ENCODE results near the gene CIRBP. TPM values are rescaled to one million over a fixed set of nuclear protein-coding genes. Genes with fewer than 3 reads are reported as not detected.
A peak's percentile ranks its signal among the peaks of the same experiment; 100 is the strongest.
"Not testable (repeated sequence)": the region's sequence is repeated elsewhere in the genome, so short reads cannot be mapped to it uniquely, and the experiment has no call there.

The CIRBP gene
- total RNA-seq, 3 donors from 2014 or later, result 269 to 294 (median 285) TPM

DNA sequence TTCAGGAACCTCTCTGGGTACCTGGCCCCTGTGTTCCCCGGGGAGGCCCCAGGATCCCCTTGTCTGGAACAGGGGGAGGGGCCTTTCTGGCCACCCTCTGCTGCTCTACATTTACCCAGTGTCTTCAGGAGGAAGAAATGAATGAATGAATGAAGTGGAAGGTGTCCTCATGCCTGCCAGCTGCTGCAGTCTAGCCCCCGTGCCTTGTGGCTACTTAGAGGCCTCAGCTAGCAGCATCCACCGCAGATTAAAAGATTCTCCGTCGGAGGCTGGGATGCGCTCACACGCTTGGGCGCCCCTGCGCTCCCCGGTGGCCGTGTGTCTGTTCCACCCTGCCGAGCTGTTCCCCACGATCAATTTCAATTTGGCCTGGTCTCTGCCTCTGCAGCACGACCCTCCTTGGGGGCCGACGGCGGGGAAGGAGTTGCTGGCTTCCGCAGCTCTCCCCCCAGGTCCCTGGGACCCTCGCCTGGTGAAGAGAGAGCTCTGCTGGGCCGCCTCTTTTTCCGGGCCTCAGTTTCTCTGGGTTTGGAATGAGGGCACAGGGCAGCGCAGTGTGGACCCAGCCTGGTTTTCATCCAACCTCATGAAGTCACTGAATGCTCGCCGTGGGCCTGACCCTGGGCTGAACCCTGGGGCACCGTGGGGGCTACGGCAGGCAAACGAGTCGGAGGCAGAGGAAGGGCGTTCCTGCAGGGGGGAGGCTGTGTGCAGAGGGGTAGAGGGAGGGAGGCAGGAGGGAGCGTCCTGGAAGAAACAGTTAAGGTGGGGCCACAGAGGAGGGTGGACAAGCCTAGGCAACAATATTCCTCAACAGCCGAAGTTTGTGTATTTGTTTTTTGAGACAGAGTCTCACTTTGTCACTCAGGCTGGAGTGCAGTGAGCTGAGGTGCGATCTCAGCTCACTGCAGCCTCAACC is 44.8 kb downstream of the CIRBP start:
- DNase-seq (no peak), ATAC-seq (no peak)
- Mint-ChIP-seq H3K9me3 (no peaks in the 10 kb centered on the region), H3K36me3 (ENCODE audit: insufficient read depth) (no peaks in the 10 kb centered on the region), H3K27me3 (ENCODE audit: low read depth) (peaks cover 36% of the 10 kb centered on the region), H3K4me1 (ENCODE audit: low read depth) (no peaks in the 10 kb centered on the region), H3K4me3 (no peak overlapping the region)

- no peak overlapping the region for H3K4me3 Mint-ChIP-seq
- ATAC-seq (peak; percentile 58 to 63), DNase-seq (no peak)
- no peaks in the 10 kb centered on the region for H3K9me3 Mint-ChIP-seq
- H3K36me3 Mint-ChIP-seq (ENCODE audit: insufficient read depth), result no peaks in the 10 kb centered on the region
- no peaks in the 10 kb centered on the region for H3K4me1 Mint-ChIP-seq (ENCODE audit: low read depth)
- peaks cover 45% of the 10 kb centered on the region for H3K27me3 Mint-ChIP-seq (ENCODE audit: low read depth)
Observed at GRCh38 chr19:1315470-1316166, 46.5 kb downstream of the CIRBP start.

DNA sequence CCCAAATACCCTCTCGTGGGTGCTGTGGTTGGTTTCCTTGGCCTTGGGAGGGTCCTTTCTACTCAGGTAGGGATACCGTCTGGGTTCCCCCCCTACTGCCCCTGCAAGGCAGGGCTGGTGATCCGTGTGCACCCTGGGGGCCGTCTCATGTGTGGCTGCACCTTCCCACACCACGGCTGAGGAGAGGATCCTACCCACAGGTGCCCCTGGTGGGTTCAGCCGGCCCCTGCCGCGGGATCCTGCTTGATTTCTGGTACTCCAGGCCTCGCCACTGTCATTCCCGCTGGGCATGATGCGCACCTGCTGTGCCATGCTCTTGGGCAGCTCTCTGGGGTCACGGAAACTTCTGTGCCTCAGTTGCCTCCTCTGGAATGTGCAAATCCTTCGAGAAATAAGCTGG is 47.3 kb downstream of the CIRBP start:
- H3K4me3 Mint-ChIP-seq, result no peak overlapping the region
- ATAC-seq (no peak), DNase-seq (no peak)
- no peaks in the 10 kb centered on the region for H3K4me1 Mint-ChIP-seq (ENCODE audit: low read depth)
- peaks cover 47% of the 10 kb centered on the region for H3K27me3 Mint-ChIP-seq (ENCODE audit: low read depth)
- no peaks in the 10 kb centered on the region for H3K36me3 Mint-ChIP-seq (ENCODE audit: insufficient read depth)
- no peaks in the 10 kb centered on the region for H3K9me3 Mint-ChIP-seq

DNA sequence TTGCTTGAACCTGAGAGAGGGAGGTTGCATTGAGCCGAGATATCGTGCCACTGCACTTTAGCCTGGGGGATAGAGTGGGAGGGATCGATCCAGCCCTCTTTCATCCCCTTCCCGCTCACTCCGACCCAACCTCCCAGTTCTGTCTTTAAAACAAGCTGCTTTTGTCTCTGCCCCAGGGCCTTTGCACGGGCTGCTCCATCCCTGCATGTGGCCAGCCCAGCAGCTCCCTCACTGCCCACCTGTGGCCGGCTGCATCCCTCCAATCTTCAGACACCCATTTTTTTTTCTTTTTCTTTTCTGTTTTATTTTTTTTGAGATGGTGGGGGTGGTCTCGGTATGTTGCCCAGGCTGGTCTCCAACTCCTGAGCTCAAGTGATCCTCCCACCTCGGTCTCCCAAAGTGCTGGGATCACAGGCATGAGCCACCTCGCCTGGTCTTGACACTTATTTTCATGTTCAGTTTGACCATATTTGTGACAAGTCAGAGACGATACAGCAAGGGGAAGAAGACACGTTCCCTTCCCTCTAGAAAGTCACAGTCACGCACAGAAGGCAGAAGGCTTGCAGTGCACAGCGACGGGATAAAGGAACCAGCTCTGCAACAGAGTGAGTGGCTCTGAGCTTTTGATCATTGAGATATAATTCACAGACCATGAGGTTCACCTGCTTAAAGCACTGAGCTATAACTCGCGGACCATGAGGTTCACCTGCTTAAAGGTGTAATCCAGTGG is 48.3 kb downstream of the CIRBP start:
- H3K36me3 Mint-ChIP-seq (ENCODE audit: insufficient read depth), result no peaks in the 10 kb centered on the region
- ATAC-seq (no peak), DNase-seq (no peak)
- H3K4me3 Mint-ChIP-seq, result no peak overlapping the region
- no peaks in the 10 kb centered on the region for H3K9me3 Mint-ChIP-seq
- no peaks in the 10 kb centered on the region for H3K4me1 Mint-ChIP-seq (ENCODE audit: low read depth)
- H3K27me3 Mint-ChIP-seq (ENCODE audit: low read depth), result peaks cover 49% of the 10 kb centered on the region

- H3K4me1 Mint-ChIP-seq (ENCODE audit: low read depth), result no peaks in the 10 kb centered on the region
- no peak for DNase-seq
- no peak overlapping the region for H3K4me3 Mint-ChIP-seq
- H3K36me3 Mint-ChIP-seq (ENCODE audit: insufficient read depth), result no peaks in the 10 kb centered on the region
- no peaks in the 10 kb centered on the region for H3K9me3 Mint-ChIP-seq
- H3K27me3 Mint-ChIP-seq (ENCODE audit: low read depth), result peaks cover 56% of the 10 kb centered on the region
- no peak for ATAC-seq
Observed at GRCh38 chr19:1318678-1319471, 49.7 kb downstream of the CIRBP start.

- not testable (repeated sequence) for H3K36me3 Mint-ChIP-seq (ENCODE audit: insufficient read depth); H3K9me3 Mint-ChIP-seq; ATAC-seq; H3K4me1 Mint-ChIP-seq (ENCODE audit: low read depth); H3K4me3 Mint-ChIP-seq; DNase-seq
- H3K27me3 Mint-ChIP-seq (ENCODE audit: low read depth), result peaks cover 60% of the 10 kb centered on the region
Observed at GRCh38 chr19:1320282-1320650, 51.1 kb downstream of the CIRBP start.

GRCh38 chr19:1321539-1321938 is 52.4 kb downstream of the CIRBP start:
- H3K9me3 Mint-ChIP-seq, result no peaks in the 10 kb centered on the region
- H3K4me1 Mint-ChIP-seq (ENCODE audit: low read depth), result no peaks in the 10 kb centered on the region
- H3K4me3 Mint-ChIP-seq, result no peak overlapping the region
- ATAC-seq, result no peak
- H3K36me3 Mint-ChIP-seq (ENCODE audit: insufficient read depth), result no peaks in the 10 kb centered on the region
- no peak for DNase-seq
- H3K27me3 Mint-ChIP-seq (ENCODE audit: low read depth), result peaks cover 56% of the 10 kb centered on the region

GRCh38 chr19:1322198-1322981 is 53.3 kb downstream of the CIRBP start:
- no peak for ATAC-seq
- Mint-ChIP-seq H3K4me3 (no peak overlapping the region), H3K9me3 (no peaks in the 10 kb centered on the region), H3K36me3 (ENCODE audit: insufficient read depth) (no peaks in the 10 kb centered on the region), H3K4me1 (ENCODE audit: low read depth) (no peaks in the 10 kb centered on the region), H3K27me3 (ENCODE audit: low read depth) (peaks cover 49% of the 10 kb centered on the region)
- DNase-seq, result no peak

DNA sequence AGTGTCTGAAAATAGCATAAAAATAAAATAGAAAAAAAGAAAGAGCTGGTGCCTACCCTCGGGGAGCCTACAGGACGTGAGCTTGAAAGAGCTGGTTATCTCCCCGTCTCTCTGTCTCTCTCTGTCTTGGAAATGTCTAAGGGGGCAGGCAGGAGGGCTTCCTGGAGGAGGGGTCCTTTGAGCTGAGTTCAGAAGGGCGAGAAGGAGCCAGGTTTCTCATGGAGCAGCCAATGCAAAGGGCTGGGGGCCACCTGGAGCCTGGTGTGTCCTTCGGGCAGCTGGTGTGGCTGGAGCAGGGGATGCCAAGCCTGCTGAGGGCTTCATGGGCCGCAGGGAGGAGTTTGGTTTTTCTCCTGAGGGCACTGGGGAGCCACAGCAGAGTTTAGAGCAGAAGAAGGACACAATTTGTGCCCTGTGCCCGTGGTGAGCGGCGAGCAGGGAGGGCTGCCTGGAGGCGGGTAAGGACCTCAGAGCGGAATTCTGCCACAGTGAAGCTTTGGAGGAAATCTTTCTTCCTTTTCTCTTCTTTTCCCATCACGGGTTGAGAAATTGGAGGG is 55.2 kb downstream of the CIRBP start:
- H3K27me3 Mint-ChIP-seq (ENCODE audit: low read depth), result peaks cover 33% of the 10 kb centered on the region
- H3K4me3 Mint-ChIP-seq, result no peak overlapping the region
- no peak for ATAC-seq
- DNase-seq, result no peak
- H3K4me1 Mint-ChIP-seq (ENCODE audit: low read depth), result no peaks in the 10 kb centered on the region
- no peaks in the 10 kb centered on the region for H3K36me3 Mint-ChIP-seq (ENCODE audit: insufficient read depth)
- no peaks in the 10 kb centered on the region for H3K9me3 Mint-ChIP-seq

Other genes with a start within 250 kb of the CIRBP start
- gene TMEM259, start 248.2 kb upstream of the CIRBP start, total RNA-seq, result 100 to 1,000 TPM; 197 to 210 (median 204) TPM
- not detected for gene RNU6-2, start 247.8 kb upstream of the CIRBP start, total RNA-seq
- 10 to 100 TPM; 52.3 to 69.3 (median 57.8) TPM for gene CNN2, start 242.7 kb upstream of the CIRBP start, total RNA-seq
- gene ABCA7, start 229.2 kb upstream of the CIRBP start, total RNA-seq, result 1 to 10 TPM; 7.1 to 8.7 (median 8.6) TPM
- gene ARHGAP45, start 202.2 kb upstream of the CIRBP start, total RNA-seq, result 100 to 1,000 TPM; 128 to 133 (median 133) TPM
- gene POLR2E, start 174.0 kb upstream of the CIRBP start, total RNA-seq, result 100 to 1,000 TPM; 303 to 380 (median 323) TPM
- gene GPX4, start 165.3 kb upstream of the CIRBP start, total RNA-seq, result 100 to 1,000 TPM; 148 to 165 (median 162) TPM
- gene SBNO2, start 95.1 kb upstream of the CIRBP start, total RNA-seq, result 100 to 1,000 TPM; 134 to 140 (median 139) TPM
- gene STK11, start 63.6 kb upstream of the CIRBP start, total RNA-seq, result 10 to 100 TPM; 64.4 to 72.0 (median 69.8) TPM
- gene CBARP, start 31.3 kb upstream of the CIRBP start, total RNA-seq, result 1 to 10 TPM in 2 of 3 donors, under 1 TPM in 1; 0.63 to 1.4 (median 1.1) TPM
- gene ATP5F1D, start 27.6 kb upstream of the CIRBP start, total RNA-seq, result 100 to 1,000 TPM; 259 to 434 (median 312) TPM
- 10 to 100 TPM; 63.2 to 70.0 (median 68.7) TPM for gene MIDN, start 20.7 kb upstream of the CIRBP start, total RNA-seq
- 100 to 1,000 TPM; 189 to 199 (median 194) TPM for gene FAM174C, start 6.2 kb downstream of the CIRBP start, total RNA-seq
- not detected for gene EFNA2, start 16.5 kb downstream of the CIRBP start, total RNA-seq
- gene NDUFS7, start 114.6 kb downstream of the CIRBP start, total RNA-seq, result 100 to 1,000 TPM; 124 to 142 (median 137) TPM
- gene GAMT, start 132.2 kb downstream of the CIRBP start, total RNA-seq, result 10 to 100 TPM; 16.0 to 25.9 (median 23.1) TPM
- 100 to 1,000 TPM; 296 to 322 (median 303) TPM for gene DAZAP1, start 138.3 kb downstream of the CIRBP start, total RNA-seq
- gene RPS15, start 169.1 kb downstream of the CIRBP start, total RNA-seq, result 1,000 to 10,000 TPM; 2,317 to 2,484 (median 2,379) TPM
- under 1 TPM; 0.13 to 0.45 (median 0.16) TPM for gene APC2, start 180.8 kb downstream of the CIRBP start, total RNA-seq
- gene C19orf25, start 209.9 kb downstream of the CIRBP start, total RNA-seq, result 10 to 100 TPM; 31.0 to 32.1 (median 32.0) TPM
- under 1 TPM; 0.46 to 0.50 (median 0.49) TPM for gene PCSK4, start 221.0 kb downstream of the CIRBP start, total RNA-seq
- gene REEP6, start 221.8 kb downstream of the CIRBP start, total RNA-seq, result 1 to 10 TPM; 1.8 to 3.4 (median 1.9) TPM
- 1 to 10 TPM; 5.8 to 9.7 (median 6.8) TPM for gene ADAMTSL5, start 243.7 kb downstream of the CIRBP start, total RNA-seq

Measured in activated T-cell treated with anti-CD3 and anti-CD28 coated beads, Interleukin-2, amount 50 U/mL, for 4 hours (primary cell).